HG03354 (cell line): ENCODE data around the gene DBN1.
"Not testable (repeated sequence)": the region's sequence is repeated elsewhere in the genome, so short reads cannot be mapped to it uniquely, and the experiment has no call there.

Experiments
- ATAC-seq: cut with Tn5 transposase; IDR thresholded peaks from one replicate; pipeline ENCODE4 v1.9.1; 2021; ENCODE audit warnings: mild to moderate bottlenecking; ENCODE audit not compliant: unreplicated experiment, poor library complexity, severe bottlenecking

The DBN1 gene

DNA sequence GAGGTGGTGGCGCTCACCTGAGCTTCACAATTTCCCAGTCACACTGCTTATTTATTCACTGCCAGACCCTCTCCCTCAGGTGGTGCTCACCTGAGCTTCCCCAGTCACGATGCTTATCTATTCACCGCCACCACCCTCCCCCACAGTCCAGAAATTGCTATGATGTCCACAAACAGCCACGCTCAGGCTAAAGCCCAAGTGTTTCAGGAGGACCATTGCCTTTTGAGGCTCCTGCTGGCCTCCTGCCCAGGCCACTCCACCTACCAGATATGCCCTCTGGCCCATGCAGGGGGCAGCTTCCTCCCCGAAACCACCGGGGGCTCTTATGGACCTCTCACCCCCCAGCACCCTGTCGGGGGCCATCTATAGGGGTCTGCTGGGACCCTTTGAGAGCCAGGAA, 19.4 kb upstream of the DBN1 start:
- no peak for ATAC-seq

DNA sequence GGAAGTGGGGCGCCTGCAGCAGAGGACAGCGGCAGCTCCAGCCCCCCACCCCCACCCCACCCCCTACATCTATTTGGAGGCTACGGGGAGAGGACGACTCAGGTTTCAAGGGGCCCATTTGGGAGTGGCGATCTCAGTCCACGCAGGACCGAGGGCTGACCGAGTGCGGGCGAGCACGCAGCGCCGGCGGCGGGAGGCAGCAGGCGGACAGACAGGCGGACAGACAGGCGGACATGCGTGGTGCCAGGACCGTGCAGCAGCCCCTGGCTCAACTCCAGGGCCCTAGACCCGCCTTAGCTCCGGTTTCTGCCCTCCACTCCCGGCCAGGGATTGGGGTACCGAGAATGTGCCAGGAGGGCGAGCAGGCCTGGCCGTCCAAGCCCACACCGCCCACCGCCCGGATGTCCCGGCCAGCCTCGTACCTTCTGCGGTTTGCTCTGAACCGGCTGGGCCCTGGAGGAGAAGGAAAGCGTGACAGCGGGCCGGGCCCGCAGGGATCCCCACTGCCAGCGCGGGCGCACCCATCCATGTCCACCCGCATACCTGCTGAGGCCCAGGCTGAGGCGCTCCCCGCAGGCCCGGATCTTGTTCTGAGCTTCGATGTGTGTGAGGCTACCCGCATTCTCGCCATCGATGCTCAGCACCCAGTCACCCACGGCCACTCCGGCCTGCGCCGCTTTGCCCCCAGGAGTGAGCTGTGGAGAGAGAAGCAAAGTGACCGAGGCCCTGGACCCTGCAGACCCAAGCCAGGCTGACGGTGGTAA, 18.7 kb upstream of the DBN1 start:
- ATAC-seq = no peak

DNA sequence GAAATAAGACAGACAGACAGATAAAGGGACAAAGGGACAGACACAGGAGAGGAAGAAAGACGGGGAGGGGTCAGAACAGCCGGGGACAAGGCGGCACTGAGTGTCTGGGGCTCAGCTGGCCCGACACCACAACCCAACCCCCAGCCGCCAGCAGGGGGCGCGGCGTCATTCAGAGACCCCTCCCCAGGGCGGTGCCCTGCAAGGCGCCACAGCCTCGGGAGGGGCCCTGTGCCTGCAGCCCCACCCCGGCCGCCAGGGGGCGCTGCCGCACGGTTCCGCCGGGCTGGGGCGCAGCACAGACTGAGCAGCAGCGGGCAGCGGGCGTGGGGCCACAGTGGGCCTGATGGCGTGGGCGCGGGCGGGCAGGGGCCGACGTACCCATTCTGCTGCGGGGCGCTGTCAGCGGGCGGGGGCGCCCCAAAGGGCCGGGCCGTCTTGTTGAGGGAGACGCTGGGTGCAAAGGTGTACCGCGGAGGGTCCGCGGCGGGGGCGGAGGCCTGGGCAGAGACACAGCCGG, 18.1 kb upstream of the DBN1 start:
- ATAC-seq = no peak

DNA sequence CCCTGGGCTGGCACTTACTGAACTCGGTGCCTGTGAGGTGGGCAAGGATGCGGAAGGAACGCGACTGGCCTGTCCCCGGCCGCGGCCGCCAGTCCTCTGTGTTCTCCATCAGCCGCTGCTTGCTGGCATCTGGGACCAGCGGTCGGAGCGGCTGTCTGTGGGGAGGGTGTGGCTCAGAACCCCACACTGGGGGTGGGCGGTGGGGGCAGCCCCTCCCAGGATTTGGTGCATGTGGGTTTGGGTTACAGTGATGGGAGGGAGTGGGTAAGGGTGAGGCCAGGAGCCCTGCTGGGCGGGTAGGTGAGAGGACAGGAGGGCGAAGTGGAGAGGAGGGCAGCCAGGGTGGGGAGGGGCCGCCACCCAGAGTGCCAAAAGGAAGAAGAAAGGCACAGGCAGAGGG, 17.6 kb upstream of the DBN1 start:
- ATAC-seq = no peak

DNA sequence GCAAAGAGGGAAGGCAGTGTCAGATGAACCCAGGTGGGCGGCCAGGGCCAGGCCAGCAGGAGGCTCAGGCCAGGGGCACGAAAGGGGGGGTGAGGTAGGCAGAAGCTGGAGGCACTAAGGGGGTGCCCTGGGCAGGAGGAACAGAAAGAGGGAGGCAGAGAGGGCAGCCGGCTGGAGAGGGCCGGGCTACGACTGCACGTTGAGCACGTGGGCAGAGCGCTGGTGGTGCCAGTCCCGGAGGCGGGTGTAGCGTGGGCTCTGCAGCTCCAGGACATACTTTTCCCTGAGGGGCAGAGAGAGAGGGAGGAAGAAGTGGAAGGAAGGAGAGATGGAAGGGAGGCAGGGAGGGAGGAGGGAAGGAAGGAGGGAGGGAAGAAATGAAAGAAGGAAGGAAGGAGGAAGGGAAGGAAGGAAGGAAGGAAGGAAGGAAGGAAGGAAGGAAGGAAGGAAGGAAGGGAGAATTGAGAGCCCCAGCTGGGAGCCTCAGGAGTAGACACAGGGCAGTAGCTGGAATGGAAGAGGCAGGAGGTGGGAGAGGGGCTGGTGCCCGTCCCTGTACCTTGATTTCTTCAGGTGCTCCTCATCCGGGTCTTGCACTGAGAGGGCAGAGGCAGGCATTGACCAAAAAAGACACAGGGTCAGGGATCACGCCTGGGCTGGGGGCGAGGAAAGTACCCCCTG, 17.0 kb upstream of the DBN1 start:
- ATAC-seq = no peak

DNA sequence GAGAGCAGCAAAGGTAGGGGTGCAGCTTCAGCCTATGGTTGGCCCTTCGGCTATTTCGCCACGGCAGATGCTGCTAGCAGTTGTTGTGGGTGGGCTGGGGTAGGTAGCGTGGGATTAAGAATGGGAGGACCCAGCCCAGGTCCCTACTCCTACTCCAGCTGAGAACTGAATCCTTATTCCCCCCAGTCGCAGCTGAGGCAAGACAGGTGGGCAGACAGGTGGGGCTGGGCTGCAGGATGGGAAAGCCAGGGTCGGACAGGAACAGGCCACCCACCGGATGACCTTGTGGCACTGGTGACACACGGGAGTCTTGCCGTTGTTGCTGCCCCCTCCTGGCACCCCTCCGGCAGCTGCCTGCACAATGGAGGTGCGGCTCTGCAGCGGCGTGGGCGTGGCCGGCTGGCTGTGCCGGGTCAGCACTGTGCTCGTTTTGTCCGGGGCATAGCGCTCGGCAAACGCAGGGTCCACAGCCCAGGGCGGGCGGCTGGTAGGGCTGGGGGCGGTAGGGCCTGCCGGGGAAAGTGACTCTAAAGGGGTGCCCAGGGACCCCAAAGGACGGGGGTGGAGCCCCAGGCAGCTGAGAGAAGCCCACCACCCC, 15.8 kb upstream of the DBN1 start:
- no peak for ATAC-seq

DNA sequence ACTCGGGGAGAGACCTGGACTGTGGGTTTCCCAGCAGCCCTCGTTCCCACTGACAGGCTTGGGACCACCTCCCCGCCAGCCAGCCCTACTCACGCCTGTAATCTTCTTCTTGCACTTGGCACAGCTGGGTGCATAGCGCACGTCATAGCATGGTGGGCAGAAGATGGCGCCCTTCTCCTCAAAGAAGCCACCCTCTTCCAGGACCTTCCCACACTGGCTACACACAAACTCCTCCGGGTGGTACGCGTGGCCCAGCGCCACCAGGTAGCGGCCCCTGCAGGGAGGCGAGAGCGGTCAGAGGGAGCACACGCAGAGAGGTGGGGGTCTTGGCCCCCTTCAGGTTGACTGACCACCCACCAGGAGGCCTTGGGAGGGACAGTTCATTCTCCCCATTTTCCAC, 14.5 kb upstream of the DBN1 start:
- ATAC-seq = no peak

DNA sequence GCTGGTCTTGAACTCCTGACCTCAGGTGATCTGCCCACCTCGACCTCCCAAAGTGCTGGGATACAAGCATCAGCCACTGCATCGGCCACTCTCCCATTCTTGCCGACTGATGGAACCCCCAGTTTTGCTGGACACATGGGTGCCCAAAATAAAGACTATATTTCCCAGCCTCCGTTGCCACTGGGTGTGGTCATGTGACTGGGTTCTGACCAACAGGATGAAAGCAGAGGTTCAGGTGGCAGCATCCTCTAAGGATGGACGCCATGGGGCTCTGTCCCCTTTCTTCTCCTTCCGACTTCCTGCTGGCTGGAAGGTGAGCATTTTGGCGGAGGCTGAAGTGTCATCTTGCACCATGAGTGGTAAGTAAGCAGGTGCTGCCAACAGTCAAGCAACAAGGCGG, 13.7 kb upstream of the DBN1 start:
- ATAC-seq = no peak

DNA sequence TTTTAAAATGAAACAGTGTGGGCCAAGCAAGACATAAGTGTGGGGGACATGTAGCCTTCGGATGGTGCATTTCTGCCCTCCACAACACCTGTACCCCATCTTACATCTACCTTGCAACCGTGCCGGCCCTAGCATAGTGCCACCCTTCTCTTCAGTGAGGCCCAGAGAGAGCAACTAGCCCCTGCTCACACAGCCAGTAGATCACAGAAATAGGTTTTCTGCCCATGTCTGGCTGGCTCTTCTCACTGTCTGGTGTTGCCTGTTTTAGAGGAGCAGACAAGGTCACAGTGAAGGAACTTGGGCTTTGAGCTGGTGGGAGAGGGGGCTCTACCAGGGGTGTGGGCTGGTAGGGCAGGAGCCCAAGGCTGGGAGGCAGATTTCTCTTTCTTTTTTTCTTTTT, 12.8 kb upstream of the DBN1 start:
- ATAC-seq = no peak

DNA sequence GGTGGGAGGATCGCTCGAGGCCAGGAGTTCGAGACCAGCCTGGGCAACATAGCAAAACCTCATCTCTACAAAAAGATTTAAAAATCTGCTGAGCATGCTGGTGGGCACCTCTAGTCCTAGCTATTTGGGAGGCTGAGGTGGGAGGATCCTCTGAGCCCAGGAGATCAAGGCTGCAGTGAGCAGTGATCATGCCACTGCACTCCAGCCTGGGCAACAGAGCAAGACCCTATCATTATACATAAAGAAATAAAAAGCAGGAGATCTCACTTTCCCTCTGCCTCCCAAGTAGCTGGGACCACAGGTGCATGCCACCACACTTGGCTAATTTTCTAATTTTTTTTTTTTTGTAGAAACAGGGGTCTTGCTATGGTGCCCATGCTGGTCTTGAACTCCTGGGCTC, 12.3 kb upstream of the DBN1 start:
- ATAC-seq = not testable (repeated sequence)

DNA sequence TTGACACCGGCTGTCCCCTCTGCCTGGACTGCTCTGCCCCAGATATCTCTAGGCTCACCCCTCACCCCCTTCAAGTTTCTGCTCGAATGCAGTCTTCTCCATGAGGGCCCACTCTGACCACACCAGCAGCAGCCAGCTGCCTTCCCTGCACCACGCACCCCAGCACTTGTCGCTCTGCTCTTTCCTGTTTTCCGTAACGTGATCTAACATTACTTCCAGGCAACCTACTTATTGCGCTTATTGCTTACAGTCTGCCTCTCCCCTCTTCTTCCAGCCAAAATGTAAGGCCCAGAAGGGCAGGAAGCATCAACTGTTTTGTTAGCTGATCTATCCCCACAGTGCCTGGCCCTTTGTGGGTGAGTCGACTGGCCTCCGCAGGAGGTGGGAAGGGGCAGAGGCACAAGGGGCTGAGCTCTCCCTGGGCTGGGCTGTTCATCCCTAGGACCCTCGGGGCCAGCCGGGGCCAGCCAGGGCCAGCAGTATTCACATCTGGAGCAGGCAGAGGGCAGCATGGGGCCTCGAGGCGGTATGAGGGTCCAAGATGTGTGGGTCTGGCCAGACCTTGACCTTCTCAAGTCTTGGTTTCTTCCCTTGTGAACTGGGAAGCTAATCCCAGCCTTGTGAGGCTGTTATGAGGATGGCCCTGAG, 11.6 kb upstream of the DBN1 start:
- no peak for ATAC-seq

DNA sequence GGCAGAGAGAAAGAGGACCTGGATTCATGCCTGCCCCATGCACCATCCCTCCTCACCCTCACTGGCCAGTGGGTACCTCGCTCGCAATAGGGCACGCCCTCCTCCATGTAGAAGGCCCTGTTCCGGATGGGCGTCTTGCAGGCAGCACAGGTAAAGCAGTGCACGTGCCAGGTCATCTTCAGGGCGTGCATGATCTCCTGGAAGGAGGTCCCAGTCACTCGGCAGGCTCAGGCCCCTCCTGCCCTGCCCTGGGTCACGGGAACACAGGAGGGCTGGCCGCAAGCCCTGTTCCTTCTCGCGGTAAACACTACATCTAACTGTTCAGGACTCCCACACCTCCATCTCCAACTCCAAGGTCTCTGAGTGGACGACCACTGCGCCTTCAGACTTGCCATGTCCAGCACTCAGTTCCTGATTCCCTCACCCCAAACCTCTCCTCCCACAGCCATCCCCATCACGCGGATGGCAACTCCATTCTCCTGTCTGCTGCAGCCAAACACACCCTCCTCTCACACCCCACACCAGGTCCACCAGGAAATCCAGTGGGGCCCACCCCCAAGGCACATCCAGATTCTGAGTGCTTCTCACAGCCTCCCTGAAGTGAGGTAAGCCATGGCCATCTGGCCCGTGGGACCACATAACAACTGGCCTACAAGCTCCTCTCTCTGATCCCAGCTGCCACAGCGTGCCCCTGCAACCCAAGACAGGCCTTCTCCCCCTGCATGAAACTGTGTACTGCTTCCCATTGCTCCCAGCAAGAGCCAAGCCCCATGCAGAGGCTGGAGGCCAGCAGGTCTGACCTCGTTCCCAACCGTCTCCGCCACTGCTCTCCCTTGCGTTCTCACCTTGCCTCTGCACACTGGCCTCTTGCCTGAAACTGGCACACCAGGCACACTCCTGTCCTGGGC, 10.8 kb upstream of the DBN1 start:
- no peak for ATAC-seq

DNA sequence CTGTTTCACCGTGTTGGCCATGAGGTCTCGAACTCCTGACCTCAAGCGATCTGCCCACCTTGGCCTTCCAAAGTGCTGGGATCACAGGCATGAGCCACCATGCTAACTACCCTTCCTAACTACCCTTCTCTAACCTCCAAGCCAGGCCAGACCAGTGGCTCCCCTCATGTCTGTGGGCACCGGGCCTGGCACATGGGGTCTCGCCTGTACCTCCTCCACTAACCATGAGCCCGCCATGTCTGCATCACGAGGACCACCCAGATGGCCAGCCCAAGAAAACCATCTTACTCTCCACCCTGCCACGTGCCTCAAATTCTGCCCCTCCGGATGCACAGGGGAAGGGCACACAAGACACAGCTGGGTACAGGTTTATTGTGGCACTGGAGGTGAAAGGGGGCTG, 9.6 kb upstream of the DBN1 start:
- ATAC-seq = no peak

DNA sequence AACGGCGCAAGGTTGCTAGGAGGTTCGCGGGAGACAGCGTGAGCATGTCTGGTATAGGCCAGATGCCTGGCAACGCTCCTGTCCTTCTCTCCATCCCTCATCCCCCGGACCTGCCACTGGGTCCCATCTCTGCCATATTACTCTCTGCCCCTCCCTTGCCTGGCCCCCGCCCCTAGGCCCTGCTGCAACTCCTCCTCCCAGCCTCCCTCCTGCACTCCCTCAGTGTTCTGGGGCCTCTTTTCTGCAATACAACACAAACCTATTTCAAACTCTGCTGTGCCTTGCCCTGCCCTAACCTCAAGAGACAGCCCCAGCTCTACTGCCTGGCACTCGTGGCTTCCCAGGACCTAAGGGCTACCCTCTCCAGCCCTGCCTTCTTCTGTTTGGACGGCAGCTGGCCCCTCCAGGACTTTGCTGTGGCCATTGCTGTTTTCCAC, 8.9 kb upstream of the DBN1 start:
- ATAC-seq = no peak

DNA sequence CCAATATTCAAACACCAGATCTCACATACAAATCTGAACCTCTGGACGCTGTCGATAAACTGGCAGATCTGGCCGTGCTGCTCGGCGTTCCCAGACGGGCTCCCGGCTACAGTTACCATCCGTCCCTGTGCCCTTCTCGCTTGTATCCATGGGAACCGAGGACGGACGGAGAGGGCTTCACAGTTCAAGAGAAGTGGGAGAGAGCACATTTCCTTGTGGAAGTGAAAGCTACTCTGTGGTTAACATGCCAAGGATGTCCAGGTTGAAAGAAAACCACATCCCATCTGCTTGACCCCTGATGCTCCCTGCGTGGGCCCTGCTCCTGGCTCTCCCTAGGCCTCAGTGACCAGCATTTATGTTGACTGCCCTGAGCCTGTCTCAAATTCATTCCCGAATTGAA, 6.3 kb upstream of the DBN1 start:
- no peak for ATAC-seq

DNA sequence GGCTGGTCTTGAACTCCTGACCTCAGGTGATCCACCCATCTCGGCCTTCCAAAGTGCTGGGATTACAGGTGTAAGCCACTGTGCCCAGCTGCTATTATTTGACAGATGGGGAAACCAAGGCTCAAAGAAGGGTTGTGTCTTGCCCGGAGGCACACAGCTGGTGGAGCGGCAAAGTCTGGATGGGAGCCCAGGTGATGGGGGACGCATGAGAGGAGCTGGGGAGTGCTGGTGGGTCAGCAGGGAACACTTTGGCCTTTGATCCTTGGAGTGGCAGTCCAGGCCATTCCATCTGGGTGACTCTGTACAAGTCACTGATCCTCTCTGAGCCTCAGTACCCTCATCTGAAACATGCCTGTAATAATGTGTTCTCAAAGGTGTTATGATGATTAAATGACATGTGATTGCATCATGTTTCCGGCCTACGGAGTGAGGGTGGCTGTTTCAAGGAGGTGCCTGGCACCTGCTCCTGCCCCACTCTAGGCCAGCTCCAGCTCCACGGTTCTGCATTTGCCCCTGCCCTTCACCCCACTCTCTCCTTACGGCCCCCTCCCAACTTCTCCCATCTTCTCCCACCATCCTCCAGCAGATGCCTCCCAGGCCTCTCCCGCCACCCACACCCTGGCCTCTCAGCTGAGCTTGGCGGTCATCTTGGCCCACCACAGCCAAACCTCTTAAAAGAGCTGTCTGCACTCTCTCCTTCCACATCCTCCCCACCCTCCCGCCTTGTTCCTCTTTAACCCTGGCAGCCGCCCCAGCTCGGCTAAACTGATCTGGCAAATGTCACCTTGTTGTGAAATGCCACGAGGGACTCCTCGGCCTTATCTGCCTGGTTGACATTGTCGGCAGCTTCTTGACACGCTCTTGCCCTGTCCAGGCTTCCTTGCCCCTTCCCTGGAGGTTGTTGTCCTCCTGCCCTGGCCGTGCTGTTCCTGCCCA, 5.5 kb upstream of the DBN1 start:
- ATAC-seq = no peak

DNA sequence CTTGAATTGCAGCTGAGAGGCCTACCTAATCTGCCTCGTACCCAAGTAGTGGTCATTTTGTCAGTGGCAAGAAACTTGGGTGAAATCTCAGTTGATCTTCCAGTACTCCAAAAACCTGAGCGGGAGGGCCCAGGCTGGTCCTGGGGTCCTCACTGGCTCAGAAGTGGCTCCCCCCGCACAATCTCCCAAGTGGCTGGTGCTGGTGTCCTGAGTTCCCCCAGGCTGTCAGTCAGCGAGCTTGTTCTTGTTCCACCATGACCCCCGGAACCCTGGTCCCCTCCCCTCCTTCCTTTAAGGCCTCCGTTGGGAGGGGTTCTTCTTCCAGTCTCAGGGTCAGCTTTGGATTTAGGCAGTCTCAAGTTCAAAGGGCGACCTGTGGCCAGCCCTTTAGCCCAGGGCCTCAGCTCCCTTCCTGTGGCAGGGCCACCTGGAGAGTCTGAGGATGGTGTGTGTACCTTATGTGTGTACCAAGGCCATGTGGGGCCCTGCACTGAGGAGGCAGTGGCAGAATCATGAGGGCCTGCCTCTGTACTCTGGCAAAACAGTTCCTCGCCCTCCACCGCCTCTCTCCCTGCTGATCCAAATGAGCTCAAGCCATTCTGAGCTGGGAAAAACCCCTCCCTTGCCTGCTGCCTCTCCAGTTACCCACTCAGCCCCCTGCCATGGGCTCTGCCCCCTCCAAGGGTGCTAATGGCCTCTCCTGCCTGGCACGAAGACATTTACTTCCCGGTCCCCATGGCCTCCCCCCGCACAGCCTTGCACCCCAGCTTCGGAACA, 4.5 kb upstream of the DBN1 start:
- ATAC-seq = no peak
